Measurements from ENCODE around the gene PORCN.
A peak's percentile ranks its signal among the peaks of the same experiment; 100 is the strongest.

Gene PORCN

GRCh38 chrX:48508400-48509244 is at the start of gene PORCN:
PORCN (plus strand) TSS chrX:48508992; CDS start chrX:48509821, 829 bp downstream.
- DNase-seq (ENCODE audit: low read depth in 1 of 2, low spot score in 1 of 2), result peak; percentile 54 to 70

GRCh38 chrX:48459483-48459882 is 49.3 kb upstream of the PORCN start:
- DNase-seq (ENCODE audit: low read depth in 1 of 2, low spot score in 1 of 2), result no peak

DNA sequence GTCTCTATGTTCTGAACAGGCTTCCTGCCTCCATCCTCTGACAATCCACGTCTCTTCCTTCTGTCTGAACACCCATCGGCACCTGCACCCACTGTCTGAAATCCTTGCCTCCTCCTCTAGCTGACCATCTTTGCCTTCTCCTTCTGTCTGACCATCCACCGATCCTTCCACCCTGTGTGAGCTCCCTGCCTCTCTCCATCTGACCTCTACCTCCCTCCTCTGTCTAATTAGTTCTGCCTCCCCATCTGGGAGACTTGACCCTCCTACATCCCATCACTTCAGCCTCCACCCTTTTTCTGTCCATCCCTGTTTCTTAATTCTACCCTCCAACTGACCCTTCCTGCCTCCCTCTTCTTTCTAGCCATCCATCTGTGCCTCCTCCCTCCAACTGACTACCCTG is 48.8 kb upstream of the PORCN start:
- DNase-seq (ENCODE audit: low read depth in 1 of 2, low spot score in 1 of 2), result no peak

- no peak for DNase-seq (ENCODE audit: low read depth in 1 of 2, low spot score in 1 of 2)
Measured at GRCh38 chrX:48460606-48461005, 48.2 kb upstream of the PORCN start.

GRCh38 chrX:48461830-48462229 is 47.0 kb upstream of the PORCN start:
- DNase-seq (ENCODE audit: low read depth in 1 of 2, low spot score in 1 of 2), result no peak

GRCh38 chrX:48465336-48465933 is 43.4 kb upstream of the PORCN start:
- DNase-seq (ENCODE audit: low read depth in 1 of 2, low spot score in 1 of 2), result no peak

DNA sequence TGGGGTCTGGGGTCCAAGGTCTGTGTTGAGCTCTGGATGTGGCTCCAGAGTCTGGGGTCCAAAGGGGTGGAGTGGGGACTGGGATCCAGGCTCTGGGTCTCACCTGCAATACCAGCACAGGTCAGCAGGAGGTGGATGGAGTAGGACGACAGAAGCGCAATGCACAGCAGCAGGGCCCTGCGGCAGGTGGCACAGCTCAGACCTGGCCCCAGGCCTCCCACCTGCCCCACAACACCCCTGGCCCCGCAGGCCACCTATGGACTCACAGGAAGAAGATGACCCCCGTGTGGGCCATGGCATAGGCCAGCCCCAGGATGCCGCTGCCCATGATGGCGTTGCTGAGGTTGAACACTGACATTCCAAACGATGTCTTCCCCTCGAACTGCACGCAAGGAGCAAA is 42.1 kb upstream of the PORCN start:
- no peak for DNase-seq (ENCODE audit: low read depth in 1 of 2, low spot score in 1 of 2)

DNA sequence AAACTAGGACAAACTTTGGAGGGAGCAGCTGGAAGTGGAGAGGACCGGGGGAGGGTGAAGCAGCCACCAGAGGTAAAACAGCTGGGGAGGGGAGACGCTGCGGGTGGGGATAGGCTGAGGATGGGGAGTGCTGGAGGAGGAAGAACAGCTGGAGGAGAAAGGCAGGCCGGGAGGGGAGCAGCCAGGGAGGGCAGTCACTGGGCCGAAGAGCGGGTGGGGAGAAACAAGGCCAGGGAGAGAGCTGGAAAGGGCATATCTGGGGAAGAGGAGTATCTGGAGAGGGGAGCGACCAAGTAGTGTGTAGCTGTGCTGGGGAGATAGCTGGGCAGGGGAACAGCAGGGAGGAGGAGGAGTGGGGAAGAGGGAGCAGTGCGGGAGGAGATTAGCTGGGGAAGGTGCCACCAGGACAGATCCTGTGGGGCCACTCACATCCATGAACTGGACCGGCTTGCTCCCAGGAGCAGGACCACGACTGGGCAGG is 41.5 kb upstream of the PORCN start:
- DNase-seq (ENCODE audit: low read depth in 1 of 2, low spot score in 1 of 2), result no peak

- DNase-seq (ENCODE audit: low read depth in 1 of 2, low spot score in 1 of 2), result peak in 1 of 2 donors; percentile 35
Measured at GRCh38 chrX:48468247-48468671, 40.5 kb upstream of the PORCN start.

DNA sequence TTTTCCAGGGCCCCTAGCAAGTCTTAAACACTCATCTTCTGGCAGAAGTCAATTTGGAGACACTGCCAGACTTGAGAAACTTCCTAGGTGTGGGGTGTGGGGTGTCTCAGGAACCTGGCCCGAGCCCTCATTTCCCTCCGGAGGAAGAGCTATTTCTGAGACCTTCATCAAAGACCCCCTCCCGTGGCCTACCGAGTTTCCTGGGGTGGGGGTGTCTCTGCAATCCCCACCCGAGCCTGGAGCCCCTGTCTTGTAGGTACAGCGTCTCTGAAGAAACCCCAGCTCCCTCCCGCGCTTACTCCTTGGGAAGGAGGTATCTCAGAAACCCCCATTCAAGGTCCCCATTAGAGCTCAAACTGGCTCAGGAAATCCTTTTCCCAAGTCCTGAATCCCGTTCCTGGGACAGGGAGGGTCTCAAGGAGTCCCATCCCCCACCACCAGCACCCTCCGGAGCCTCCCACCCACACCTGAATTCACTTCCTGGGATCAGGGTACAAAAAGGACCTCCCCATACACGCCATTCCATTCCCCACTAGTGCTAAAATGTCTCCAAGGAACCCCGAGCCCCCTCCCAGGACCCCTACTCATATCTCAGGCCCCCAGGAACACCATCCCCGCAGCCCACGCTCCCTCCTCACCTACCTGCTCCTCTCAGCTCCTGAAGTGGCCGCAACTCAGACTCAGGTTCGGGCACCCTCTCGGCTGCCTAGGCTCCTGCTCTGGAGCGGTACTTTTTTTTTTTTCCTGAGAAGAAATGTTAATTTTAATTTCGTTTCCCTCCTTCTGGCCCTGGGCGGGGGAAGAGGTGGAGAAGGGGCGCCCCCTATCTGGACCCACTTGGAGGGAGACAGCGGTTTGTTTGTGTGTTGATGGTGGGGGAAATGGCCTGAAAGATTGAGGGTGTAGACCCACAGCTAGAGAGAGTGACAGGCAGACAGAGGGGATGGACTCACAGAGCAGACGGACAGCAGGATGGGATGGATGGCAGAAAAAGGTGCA is 39.8 kb upstream of the PORCN start:
- DNase-seq (ENCODE audit: low read depth in 1 of 2, low spot score in 1 of 2), result peak; percentile 8 to 30

DNA sequence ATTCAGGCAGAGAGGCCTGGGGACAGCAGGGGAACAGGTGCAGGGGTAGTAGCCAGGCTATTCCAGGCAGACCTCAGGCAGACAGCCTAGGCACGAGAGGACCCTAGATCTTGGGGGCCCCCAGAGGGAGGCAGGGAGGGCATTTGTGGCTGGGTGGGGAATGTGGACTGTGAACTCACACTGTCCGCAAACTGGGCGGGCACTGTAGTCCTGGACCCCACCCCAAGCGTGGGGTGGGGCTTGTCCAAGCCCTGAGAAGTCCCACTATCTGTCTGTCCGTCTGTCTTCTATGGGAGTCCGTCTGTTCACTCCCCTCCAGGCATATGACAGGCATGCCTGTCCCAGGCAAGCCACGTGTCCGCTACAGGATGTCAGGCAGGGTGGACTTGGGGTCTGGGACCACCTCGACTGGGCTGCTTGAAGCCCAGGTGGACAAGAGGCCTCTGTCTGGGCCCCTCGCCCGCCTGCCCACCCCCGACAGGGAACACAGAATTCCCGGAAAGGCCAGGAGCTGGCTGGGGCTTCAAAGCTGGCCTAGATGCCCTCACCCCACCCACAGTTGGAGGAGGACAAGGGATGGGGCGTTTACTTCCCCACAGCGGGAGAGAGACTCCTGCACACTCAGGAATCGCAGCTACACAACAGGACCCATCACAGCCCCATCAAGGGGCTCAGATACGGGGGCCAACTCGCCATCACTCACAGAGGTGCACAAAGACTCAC is 38.5 kb upstream of the PORCN start, which contains the start of gene SLC38A5:
Gene SLC38A5 (minus strand): TSS at position 151 of the 723 bp plus-strand sequence. CDS start 2,336 bp downstream, outside the sequence.
- DNase-seq (ENCODE audit: low read depth in 1 of 2, low spot score in 1 of 2), result no peak

- DNase-seq (ENCODE audit: low read depth in 1 of 2, low spot score in 1 of 2), result no peak
Measured at GRCh38 chrX:48470833-48471118, 38.0 kb upstream of the PORCN start.

DNA sequence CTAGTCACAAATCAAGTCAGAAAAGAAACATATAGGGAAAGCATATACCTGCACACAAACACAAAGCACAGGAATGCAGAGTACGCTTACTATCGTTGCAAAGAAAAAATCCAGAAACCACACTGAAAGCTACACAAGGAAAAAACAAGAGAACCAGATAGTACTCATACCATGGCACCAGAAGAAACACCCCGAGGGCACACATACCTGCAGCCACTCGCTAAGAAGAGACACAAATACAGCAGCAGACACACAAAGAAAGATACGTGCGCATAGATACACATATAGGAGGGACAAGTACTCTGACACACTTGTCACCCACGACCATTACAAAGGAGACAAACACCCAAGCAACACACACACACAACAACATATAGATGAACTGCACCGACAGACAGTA is 37.3 kb upstream of the PORCN start:
- no peak for DNase-seq (ENCODE audit: low read depth in 1 of 2, low spot score in 1 of 2)

DNA sequence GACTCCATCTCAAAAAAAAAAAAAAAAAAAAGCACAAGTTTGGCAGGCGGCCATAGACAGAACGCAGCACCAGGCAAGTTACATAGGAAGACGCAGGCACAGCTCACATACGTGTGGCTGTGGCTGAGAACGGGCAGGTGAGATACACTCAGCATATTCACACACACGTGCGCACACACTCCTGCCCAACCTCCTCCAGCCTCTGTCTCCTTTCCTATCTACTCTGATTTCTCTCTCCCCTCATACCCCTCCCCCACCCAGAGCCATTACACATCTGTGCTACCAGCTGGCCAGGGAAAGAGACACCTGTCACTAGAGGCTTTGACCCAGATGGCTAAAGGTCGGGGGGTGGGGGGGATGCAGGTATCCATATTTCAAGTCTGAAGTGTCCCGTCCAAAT is 36.6 kb upstream of the PORCN start:
- DNase-seq (ENCODE audit: low read depth in 1 of 2, low spot score in 1 of 2), result no peak

GRCh38 chrX:48472851-48473703 is 35.7 kb upstream of the PORCN start:
- DNase-seq (ENCODE audit: low read depth in 1 of 2, low spot score in 1 of 2), result no peak

DNA sequence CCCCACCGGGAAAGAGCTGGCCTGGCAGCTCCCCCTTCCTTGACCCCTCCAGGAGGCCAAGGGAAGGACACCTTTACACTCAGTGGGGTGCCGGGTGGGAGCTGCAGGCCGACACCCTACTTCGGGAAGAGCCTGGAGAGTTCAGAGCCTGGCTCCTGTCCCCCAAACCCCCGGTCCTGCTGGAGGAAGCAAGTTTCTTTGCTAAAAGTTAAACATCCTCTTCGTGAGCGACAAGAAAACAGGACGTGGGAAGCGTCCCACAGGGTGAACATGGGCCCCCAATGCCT is 35.1 kb upstream of the PORCN start:
- no peak for DNase-seq (ENCODE audit: low read depth in 1 of 2, low spot score in 1 of 2)

DNA sequence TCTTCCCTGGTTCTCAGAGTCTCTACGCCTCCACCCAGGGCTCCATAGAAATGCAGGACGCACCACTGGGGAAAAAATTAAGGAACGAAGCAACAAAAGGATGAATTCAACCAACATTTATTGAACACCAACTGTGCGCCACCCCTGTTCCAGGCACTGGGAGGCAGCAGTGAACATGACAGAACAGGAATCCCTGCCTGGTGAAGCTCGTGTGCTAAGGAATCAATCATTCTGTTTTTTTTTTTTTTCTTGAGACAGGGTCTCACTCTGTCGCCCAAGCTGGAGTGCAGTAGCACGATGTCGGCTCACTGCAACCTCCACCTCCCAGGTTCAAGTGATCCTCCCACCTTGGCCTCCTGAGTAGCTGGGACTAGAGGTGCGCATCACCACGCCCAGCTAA is 34.7 kb upstream of the PORCN start:
- DNase-seq (ENCODE audit: low read depth in 1 of 2, low spot score in 1 of 2), result no peak

DNA sequence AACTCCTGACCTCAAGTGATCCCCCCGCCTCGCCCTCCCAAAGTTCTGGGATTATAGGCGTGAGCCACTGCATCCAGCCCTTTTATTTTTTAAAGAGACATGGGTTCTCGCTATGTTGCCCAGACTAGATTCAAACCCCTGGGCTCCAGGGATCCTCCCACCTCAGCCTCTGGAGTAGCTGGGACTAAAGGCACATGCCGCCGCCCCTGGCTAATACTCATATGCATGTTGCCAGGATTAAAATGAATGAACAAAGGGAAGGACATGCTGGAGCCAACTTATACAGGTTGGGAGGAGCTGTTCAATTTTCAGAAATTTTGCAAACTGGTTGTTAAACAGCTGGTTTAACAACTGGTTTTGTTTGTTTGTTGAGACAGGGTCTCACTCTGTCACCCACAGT is 34.2 kb upstream of the PORCN start:
- DNase-seq (ENCODE audit: low read depth in 1 of 2, low spot score in 1 of 2), result no peak

DNA sequence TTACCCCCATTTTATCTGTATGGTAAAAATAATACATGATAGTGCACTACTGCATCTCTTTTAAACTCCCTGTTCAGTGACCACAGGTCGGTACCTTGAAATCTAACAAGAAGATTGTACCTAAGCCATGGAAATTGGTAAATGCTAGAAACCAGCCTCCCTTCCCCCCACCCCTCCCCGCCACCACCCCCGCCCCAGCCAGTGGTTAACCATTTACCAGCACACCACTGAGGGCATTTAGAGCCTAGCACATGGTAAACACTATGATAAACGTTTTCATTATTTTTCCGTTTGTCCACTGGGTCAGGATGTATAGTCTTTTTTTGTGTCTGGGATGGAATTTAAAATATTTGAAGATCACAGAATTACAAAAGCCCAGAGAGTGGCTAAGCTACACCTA is 33.5 kb upstream of the PORCN start:
- no peak for DNase-seq (ENCODE audit: low read depth in 1 of 2, low spot score in 1 of 2)
